GM12878 (cell line): ENCODE results near the gene CTIF. TPM values are rescaled to one million over a fixed set of nuclear protein-coding genes. Genes with fewer than 3 reads are reported as not detected.

ENCODE experiments used
- ATAC-seq: fragments of 200-7000 bp; cut with Tn5 transposase; 3 replicates; pipeline ENCODE4 v1.9.1; 2020; ENCODE audit warnings: mild to moderate bottlenecking, moderate library complexity
- BruUV-seq: library from RNA; stranded (reverse); fragments of 400-500 nt; replicated peaks from 2 replicates; lab custom pipeline; 2021; lab: Mats Ljungman, UMichigan
- CTCF ChIA-PET: fragments of 300-600 bp; sonication (Branson Sonifier 250); formaldehyde crosslinking; extraction: SDS; loops from one replicate; lab custom pipeline; 2021; ENCODE audit warnings: inconsistent platforms; lab: Yijun Ruan, JAX
- POLR2A ChIA-PET: fragments of 350-600 bp; formaldehyde crosslinking; extraction: SDS; loops from one replicate; lab custom pipeline; 2021; ENCODE audit warnings: inconsistent platforms; lab: Charles Lee
- RAD21 ChIA-PET: fragments of 300-600 bp; sonication (Branson Sonifier 250); formaldehyde crosslinking; loops from one replicate; lab custom pipeline; 2023; ENCODE audit warnings: antibody characterized with exemption; ENCODE audit not compliant: unreplicated experiment; lab: Charles Lee
- SMC1A ChIA-PET: fragments of 300-600 bp; sonication (Branson Sonifier 250); formaldehyde crosslinking; loops from one replicate; lab custom pipeline; 2023; ENCODE audit not compliant: unreplicated experiment, uncharacterized antibody; lab: Charles Lee
- DNase-seq: peaks from one replicate; pipeline ENCODE4 v3.0.0-alpha.2; 2011; ENCODE audit warnings: low read depth, low spot score
- FAIRE-seq: peaks from 3 replicates; lab custom pipeline; 2011; peaks lifted over from hg19 to GRCh38; lab: Jason Lieb, UNC
- H2AFZ ChIP-seq: 2 replicates; pipeline ENCODE4 v1.6.0; 2011; ENCODE audit warnings: low read depth, low read length, control low read depth; ENCODE audit not compliant: control insufficient read depth
- H3K27ac ChIP-seq: 2 replicates; pipeline ENCODE4 v1.5.1; 2011; ENCODE audit warnings: control low read depth; ENCODE audit not compliant: control insufficient read depth, insufficient read depth
- H3K27me3 ChIP-seq, 2 experiments: replicated peaks in 1 of 2; 2 replicates each; pipeline versions ENCODE4 v1.6.0 to v1.6.1; 2011; ENCODE audit warnings: low read length in 1 of 2; ENCODE audit not compliant: control insufficient read depth in 2 of 2, insufficient read depth in 2 of 2
- H3K36me3 ChIP-seq, 2 experiments: 2 replicates each; pipeline ENCODE4 v1.5.1; 2011; ENCODE audit warnings: low read length in 1 of 2; ENCODE audit not compliant: control insufficient read depth in 2 of 2, insufficient read depth in 2 of 2
- H3K4me1 ChIP-seq: 2 replicates; pipeline ENCODE4 v1.6.1; 2011; ENCODE audit warnings: mild to moderate bottlenecking, low read length, moderate library complexity, mixed read lengths; ENCODE audit not compliant: control insufficient read depth, insufficient read depth
- H3K4me2 ChIP-seq: 2 replicates; pipeline ENCODE4 v1.6.0; 2011; ENCODE audit warnings: control low read depth; ENCODE audit not compliant: control insufficient read depth, insufficient read depth
- H3K4me3 ChIP-seq: fragments of 200-600 bp; sonication (generic); 2 replicates; pipeline ENCODE4 v1.5.1; 2016
- H3K79me2 ChIP-seq: 2 replicates; pipeline ENCODE4 v1.6.0; 2011; ENCODE audit warnings: low read length; ENCODE audit not compliant: control insufficient read depth, insufficient read depth
- H3K9ac ChIP-seq: 2 replicates; pipeline ENCODE4 v1.8.0; 2011; ENCODE audit warnings: low read length, control low read depth, mixed read lengths; ENCODE audit not compliant: control insufficient read depth, insufficient read depth
- H3K9me3 ChIP-seq: replicated peaks from 3 replicates; pipeline ENCODE4 v1.5.1; 2011; ENCODE audit warnings: mild to moderate bottlenecking, low read length; ENCODE audit not compliant: control insufficient read depth, insufficient read depth
- H4K20me1 ChIP-seq: 2 replicates; pipeline ENCODE4 v1.6.0; 2011; ENCODE audit not compliant: control insufficient read depth, insufficient read depth
- CHD1 ChIP-seq: IDR thresholded peaks from 2 replicates; pipeline ENCODE4 v1.6.1; 2012; ENCODE audit warnings: low read depth, low read length, improper control_type of control experiment
- EGR1 ChIP-seq, 2 experiments: IDR thresholded peaks; 1 replicate in 1 of 2; 2 replicates in 1 of 2; pipeline ENCODE4 v1.6.1; 2011 to 2012; ENCODE audit warnings: low read depth in 2 of 2, low read length in 2 of 2, borderline replicate concordance in 1 of 2, mild to moderate bottlenecking in 1 of 2, moderate library complexity in 1 of 2
- ETV6 ChIP-seq, 2 experiments: fragments of 450-650 bp in 1 of 2; IDR thresholded peaks in 1 of 2; conservative IDR thresholded peaks in 1 of 2; 2 replicates each; pipeline ENCODE4 v1.6.1; 2014; ENCODE audit warnings: antibody characterized with exemption in 1 of 2, borderline replicate concordance in 1 of 2, low read depth in 1 of 2, mild to moderate bottlenecking in 1 of 2, moderate library complexity in 1 of 2
- IKZF1 ChIP-seq: fragments of 450-650 bp; conservative IDR thresholded peaks from 2 replicates; pipeline ENCODE4 v1.6.1; 2017; ENCODE audit warnings: antibody characterized with exemption, mild to moderate bottlenecking
- WGBS: methylation state at CpG from one replicate; pipeline ENCODE4 v1.1.6; 2016; ENCODE audit warnings: low lambda C conversion rate; ENCODE audit not compliant: insufficient replicate concordance, insufficient coverage; ENCODE audit errors: missing lambda C conversion rate; 5-methylcytosine and 5-hydroxymethylcytosine counted together
- in situ Hi-C: fragments of 300-500 bp; cut with MboI; formaldehyde crosslinking; loops from 9 replicates; pipeline ENCODE4 v1.14.3; 2018; ENCODE audit warnings: mixed read lengths
- intact Hi-C: fragments of 100-400 bp; cut with micrococcal nuclease; formaldehyde crosslinking; loops from one replicate; pipeline ENCODE4 v1.14.2; 2022; ENCODE audit not compliant: unreplicated experiment
- polyA plus RNA-seq, 11 experiments: library from polyadenylated mRNA; depleted of rRNA in 4 of 11; unstranded in 6 of 11; stranded (reverse) in 5 of 11; fragments of >200 nt; fragmentation: Nextera tagmentation in 4 of 11; fragmentation: Illumina TruSeq in 1 of 11; extraction: Ambion mirVana in 4 of 11; extraction: Trizol in 1 of 11; gene quantifications; 1 replicate in 1 of 11; 2 replicates in 10 of 11; pipeline versions ENCODE4 v1.2.1 to v1.2.3, GENCODE V29; 2011 to 2016; ENCODE audit warnings: inconsistent platforms in 2 of 11, missing spikeins in 2 of 11, low read depth in 1 of 11
- total RNA-seq, 4 experiments: library from RNA; depleted of rRNA in 3 of 4; stranded (reverse); fragments of >200 nt in 3 of 4; fragmentation: Illumina TruSeq in 1 of 4; extraction: Trizol in 1 of 4; gene quantifications; 2 replicates each; pipeline versions ENCODE4 v1.2.1 to v1.2.3, GENCODE V29; 2013 to 2021
- TF ChIP-seq, protein P1 (sequence below): IDR thresholded peaks from 2 replicates; pipeline ENCODE4 v1.6.1; 2011; ENCODE audit warnings: mild to moderate bottlenecking, low read depth, low read length, moderate library complexity; ENCODE audit not compliant: insufficient replicate concordance

CTIF gene
- total and polyA plus RNA-seq, 10 of the 15 experiments (the other 5 are each of a cell fraction or from before 2014, with no cell fraction given), result 0.06 to 11.6 (median 2.5) TPM

- Histone ChIP-seq H3K4me1 (no peaks in the 10 kb centered on the region), H3K4me2 (no peak overlapping the region), H3K27ac (no peak overlapping the region), H4K20me1 (no peaks in the 10 kb centered on the region), H3K36me3 (no peaks in the 10 kb centered on the region), H3K9ac (no peak overlapping the region), H3K79me2 (no peaks in the 10 kb centered on the region), H3K9me3 (no peaks in the 10 kb centered on the region; the same call in 1 of the 3 replicates), H3K27me3 (no peaks in the 10 kb centered on the region), H2AFZ (no peak overlapping the region), H3K4me3 (no peak overlapping the region)
- ATAC-seq (no peak), FAIRE-seq (no peak), DNase-seq (no peak)
- in situ Hi-C loops, result no loop called here
- WGBS, result 88% methylated on average over 24 of the region's 24 CpGs
- ChIA-PET RAD21 (no interaction called here), POLR2A (no interaction called here), SMC1A (no interaction called here), CTCF (no interaction called here)
- intact Hi-C loops, result no loop called here
- TF ChIP-seq, protein P1, sequence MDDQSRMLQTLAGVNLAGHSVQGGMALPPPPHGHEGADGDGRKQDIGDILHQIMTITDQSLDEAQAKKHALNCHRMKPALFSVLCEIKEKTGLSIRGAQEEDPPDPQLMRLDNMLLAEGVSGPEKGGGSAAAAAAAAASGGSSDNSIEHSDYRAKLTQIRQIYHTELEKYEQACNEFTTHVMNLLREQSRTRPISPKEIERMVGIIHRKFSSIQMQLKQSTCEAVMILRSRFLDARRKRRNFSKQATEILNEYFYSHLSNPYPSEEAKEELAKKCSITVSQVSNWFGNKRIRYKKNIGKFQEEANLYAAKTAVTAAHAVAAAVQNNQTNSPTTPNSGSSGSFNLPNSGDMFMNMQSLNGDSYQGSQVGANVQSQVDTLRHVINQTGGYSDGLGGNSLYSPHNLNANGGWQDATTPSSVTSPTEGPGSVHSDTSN, result no peak
- TF ChIP-seq CHD1 (no peak), ETV6 (conservative IDR thresholded peaks at IDR 0.05 in 1 of 2, IDR thresholded peaks at IDR 0.05 in 1 of 2; ENCODE audit: borderline replicate concordance in 1 of 2, low read depth in 1 of 2) (no peak), EGR1 (IDR thresholded peaks at IDR 0.05; ENCODE audit: borderline replicate concordance in 1 of 2, low read depth in 2 of 2, low read length in 2 of 2) (no peak), IKZF1 (no peak)
- no TSS peak for BruUV-seq
These were observed 37.0 kb downstream of the CTIF start for GRCh38 chr18:48575658-48576456.
